ENCODE measurements around the gene PAK4. TPM values are rescaled to one million over a fixed set of nuclear protein-coding genes. Genes with fewer than 3 reads are reported as not detected.

PAK4 gene
- total and polyA plus RNA-seq, 8 donors, result 4.2 to 80.4 (median 24.4) TPM

DNA sequence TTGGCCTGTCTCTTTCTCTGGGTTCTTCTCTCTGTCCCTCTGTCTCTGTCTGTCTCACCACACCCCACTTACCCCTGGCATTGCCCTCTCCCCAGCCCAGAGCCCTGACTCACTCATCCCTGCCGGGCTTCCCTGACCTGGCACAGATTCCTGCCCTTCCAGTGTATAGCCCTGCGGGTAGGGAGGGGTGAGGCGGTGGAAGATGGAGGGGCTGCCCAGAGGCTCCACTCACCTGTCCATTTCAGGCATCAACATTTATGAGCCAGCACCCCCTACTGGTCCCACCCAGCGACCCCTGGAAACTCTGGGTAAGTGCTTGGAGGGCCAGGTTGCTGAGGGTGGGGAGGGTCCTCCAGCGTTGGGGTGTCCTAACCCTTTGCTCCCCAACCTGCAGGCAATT, 72.2 kb downstream of the PAK4 start:
- H3K27me3 ChIP-seq, result peaks cover 0 to 88% (median 47%) of the 10 kb centered on the region in 3 donors
- no peaks in the 10 kb centered on the region for H3K9me3 ChIP-seq
- H3K27ac ChIP-seq, result no peak overlapping the region
- no peak overlapping the region for H3K4me3 ChIP-seq
- H3K36me3 ChIP-seq, result no peaks in the 10 kb centered on the region
- peaks cover 7 to 25% (median 23%) of the 10 kb centered on the region in 4 donors for H3K4me1 ChIP-seq
- DNase-seq, result no peak
- intact Hi-C loops (cut with DNase I; ENCODE audit: low total_unique reads), result no loop called here
- 44 to 50% (median 45%) methylated on average over 4 to 5 of the region's 5 CpGs for WGBS, 5 donors
- TF ChIP-seq EP300 (IDR thresholded peaks at IDR 0.05), result no peak
- no peak for TF ChIP-seq POLR2AphosphoS5 (IDR thresholded peaks at IDR 0.05)
- TF ChIP-seq, protein P1, sequence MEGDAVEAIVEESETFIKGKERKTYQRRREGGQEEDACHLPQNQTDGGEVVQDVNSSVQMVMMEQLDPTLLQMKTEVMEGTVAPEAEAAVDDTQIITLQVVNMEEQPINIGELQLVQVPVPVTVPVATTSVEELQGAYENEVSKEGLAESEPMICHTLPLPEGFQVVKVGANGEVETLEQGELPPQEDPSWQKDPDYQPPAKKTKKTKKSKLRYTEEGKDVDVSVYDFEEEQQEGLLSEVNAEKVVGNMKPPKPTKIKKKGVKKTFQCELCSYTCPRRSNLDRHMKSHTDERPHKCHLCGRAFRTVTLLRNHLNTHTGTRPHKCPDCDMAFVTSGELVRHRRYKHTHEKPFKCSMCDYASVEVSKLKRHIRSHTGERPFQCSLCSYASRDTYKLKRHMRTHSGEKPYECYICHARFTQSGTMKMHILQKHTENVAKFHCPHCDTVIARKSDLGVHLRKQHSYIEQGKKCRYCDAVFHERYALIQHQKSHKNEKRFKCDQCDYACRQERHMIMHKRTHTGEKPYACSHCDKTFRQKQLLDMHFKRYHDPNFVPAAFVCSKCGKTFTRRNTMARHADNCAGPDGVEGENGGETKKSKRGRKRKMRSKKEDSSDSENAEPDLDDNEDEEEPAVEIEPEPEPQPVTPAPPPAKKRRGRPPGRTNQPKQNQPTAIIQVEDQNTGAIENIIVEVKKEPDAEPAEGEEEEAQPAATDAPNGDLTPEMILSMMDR (IDR thresholded peaks at IDR 0.05), result no peak
- TF ChIP-seq POLR2A (IDR thresholded peaks at IDR 0.05), result no peak

DNA sequence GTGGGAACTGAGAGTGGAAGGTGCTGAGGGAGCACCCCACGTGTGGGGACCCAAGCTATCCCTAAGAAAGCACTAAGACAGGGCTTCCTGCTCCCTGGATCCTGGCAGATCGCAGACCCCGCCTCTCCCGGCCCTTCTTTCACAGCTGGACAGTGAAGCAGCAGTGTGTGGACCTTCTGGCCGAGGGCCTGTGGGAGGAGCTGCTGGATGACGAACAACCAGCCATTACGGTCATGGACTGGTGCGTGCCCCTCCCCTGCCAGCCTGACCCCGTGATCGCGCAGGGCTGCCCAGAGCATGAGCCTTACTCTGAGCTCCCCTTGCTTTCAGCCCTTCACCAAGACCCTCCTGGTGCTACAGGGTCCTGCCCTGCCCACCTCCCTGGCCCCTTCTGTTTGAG, 73.4 kb downstream of the PAK4 start:
- H3K36me3 ChIP-seq, result no peaks in the 10 kb centered on the region
- H3K27me3 ChIP-seq, result peaks cover 0 to 97% (median 59%) of the 10 kb centered on the region in 3 donors
- H3K4me1 ChIP-seq, result peaks cover 7 to 30% (median 26%) of the 10 kb centered on the region in 4 donors
- H3K4me3 ChIP-seq, result no peak overlapping the region
- TF ChIP-seq EP300 (IDR thresholded peaks at IDR 0.05) (no peak), POLR2AphosphoS5 (IDR thresholded peaks at IDR 0.05) (no peak), POLR2A (IDR thresholded peaks at IDR 0.05) (no peak)
- TF ChIP-seq, protein P1 (IDR thresholded peaks at IDR 0.05), result no peak
- H3K9me3 ChIP-seq, result no peaks in the 10 kb centered on the region
- no peak overlapping the region for H3K27ac ChIP-seq
- DNase-seq, result peak; percentile 34 to 75
- intact Hi-C loops (cut with DNase I; ENCODE audit: low total_unique reads), result no loop called here
- WGBS, 5 donors, result 31 to 63% (median 40%) methylated on average over 4 to 11 of the region's 11 CpGs

DNA sequence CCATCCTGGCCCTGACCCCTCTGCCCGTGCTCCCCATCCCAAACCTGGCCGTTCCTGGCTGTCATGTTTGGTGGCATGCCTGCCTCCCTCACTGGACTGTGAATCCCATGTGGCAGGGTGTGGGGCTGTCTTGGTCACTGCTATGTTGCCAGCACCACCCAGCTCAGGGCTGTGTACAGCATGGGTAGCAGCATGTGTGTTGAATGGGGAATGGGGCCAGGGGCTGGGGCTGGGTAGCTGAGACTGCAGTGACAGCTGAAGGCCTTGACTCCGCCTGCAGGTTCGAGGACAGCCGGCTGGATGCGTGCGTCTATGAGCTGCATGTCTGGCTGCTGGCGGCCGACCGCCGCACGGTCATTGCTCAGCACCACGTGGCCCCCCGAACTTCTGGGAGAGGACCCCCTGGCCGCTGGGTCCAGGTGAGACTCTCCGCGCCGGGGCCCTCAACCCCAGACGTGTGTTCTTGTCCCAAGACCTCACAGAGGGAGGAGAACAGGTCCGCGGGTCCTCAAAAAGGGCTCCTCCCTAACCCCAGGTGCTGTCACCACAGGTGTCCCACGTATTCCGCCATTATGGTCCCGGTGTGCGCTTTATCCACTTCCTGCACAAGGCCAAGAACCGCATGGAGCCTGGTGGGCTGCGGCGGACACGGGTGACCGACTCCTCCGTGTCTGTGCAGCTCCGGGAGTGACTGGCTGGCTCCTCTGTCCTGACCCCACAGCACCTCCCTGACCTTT, 74.6 kb downstream of the PAK4 start:
- Histone ChIP-seq H3K27ac (no peak overlapping the region), H3K4me1 (peaks cover 7 to 40% (median 27%) of the 10 kb centered on the region in 4 donors), H3K36me3 (no peaks in the 10 kb centered on the region), H3K9me3 (no peaks in the 10 kb centered on the region), H3K27me3 (peaks cover 0 to 99% (median 62%) of the 10 kb centered on the region in 3 donors), H3K4me3 (no peak overlapping the region)
- intact Hi-C loops (cut with DNase I; ENCODE audit: low total_unique reads), result no loop called here
- no peak for DNase-seq
- TF ChIP-seq POLR2AphosphoS5 (IDR thresholded peaks at IDR 0.05) (no peak), EP300 (IDR thresholded peaks at IDR 0.05) (no peak), POLR2A (IDR thresholded peaks at IDR 0.05) (no peak)
- TF ChIP-seq, protein P1 (IDR thresholded peaks at IDR 0.05), result no peak
- 86 to 92% (median 89%) methylated on average over 19 to 32 of the region's 32 CpGs for WGBS, 5 donors

DNA sequence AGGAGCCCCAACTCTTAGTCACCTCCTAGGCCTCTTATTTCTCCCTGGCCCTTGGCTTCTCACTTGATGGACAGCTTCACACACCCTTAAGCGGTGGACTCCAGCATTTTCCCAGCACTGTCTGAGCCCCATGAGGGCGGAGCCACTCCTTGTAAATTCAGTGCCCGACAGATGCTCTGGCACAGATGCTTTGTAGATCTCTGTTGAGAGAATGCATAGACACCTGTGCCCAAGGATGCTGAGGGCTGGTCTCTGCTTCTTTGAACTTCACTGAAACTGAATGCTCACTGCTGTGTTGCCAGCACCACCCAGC, 75.2 kb downstream of the PAK4 start:
- Histone ChIP-seq H3K36me3 (no peaks in the 10 kb centered on the region), H3K9me3 (no peaks in the 10 kb centered on the region), H3K4me3 (no peak overlapping the region), H3K27me3 (peaks cover 0 to 95% (median 61%) of the 10 kb centered on the region in 3 donors), H3K27ac (no peak overlapping the region), H3K4me1 (peaks cover 7 to 37% (median 23%) of the 10 kb centered on the region in 4 donors)
- 69 to 91% (median 89%) methylated on average over 3 of the region's 3 CpGs for WGBS, 5 donors
- intact Hi-C loops (cut with DNase I; ENCODE audit: low total_unique reads), result no loop called here
- no peak for DNase-seq
- TF ChIP-seq EP300 (IDR thresholded peaks at IDR 0.05), result no peak
- no peak for TF ChIP-seq POLR2A (IDR thresholded peaks at IDR 0.05)
- TF ChIP-seq POLR2AphosphoS5 (IDR thresholded peaks at IDR 0.05), result no peak
- TF ChIP-seq, protein P1 (IDR thresholded peaks at IDR 0.05), result no peak
